NCI-H2081 (cell line): ENCODE measurements around the gene MADCAM1.

ENCODE experiments used
- DNase-seq, 2 experiments: peaks; one replicate each; lab custom pipeline; 2025; lab: John Stamatoyannopoulos, UW

Gene MADCAM1

DNA sequence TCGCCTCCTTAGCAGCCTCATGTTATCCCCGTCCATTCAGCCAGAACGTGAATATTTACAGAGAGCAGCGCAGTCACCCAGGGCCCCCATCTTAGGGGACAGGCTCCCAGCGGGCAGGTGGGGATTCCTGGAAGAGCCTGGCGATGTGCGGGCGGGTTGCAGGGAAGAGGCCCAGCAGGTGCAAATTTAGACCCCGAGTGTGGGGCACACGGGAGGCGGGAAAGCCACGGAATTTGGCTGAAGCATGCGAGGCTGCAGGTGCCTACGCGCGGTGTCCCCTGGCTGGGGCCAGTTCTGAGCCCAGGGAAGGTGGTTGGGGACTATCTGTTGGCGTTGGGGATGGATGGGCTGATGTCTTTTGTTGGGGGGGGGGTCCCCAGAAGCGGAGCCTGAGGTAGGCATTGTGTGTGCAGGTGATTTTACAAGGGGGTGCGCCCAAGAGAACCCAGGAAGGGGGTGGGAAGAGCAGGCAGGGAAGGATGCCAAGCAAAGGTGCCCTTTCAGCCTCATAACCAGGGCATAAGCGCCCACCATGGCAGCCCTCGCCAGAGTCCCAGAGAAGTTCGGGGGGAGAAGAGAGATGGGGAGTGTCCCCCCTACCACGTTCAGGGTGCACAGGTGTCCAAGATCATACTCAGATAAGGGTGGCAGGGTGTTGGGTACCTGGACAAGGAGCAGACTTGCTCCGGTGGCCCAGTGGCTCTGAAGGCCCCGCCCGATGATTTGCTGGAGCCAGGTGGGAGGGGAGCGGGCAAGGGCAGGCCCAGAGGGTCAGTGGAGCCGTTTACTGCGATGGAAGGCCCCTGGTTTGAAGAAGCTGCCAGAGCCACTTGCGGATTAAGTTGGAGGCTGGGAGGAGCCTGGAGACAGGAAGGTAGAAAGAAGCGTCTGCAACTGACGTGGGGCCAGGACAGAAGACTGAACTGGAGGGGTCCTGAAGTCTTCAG, 12.2 kb downstream of the MADCAM1 start:
- DNase-seq: no peak

GRCh38 chr19:510606-511100, 14.4 kb downstream of the MADCAM1 start:
- DNase-seq: peak; percentile 90 to 91

DNA sequence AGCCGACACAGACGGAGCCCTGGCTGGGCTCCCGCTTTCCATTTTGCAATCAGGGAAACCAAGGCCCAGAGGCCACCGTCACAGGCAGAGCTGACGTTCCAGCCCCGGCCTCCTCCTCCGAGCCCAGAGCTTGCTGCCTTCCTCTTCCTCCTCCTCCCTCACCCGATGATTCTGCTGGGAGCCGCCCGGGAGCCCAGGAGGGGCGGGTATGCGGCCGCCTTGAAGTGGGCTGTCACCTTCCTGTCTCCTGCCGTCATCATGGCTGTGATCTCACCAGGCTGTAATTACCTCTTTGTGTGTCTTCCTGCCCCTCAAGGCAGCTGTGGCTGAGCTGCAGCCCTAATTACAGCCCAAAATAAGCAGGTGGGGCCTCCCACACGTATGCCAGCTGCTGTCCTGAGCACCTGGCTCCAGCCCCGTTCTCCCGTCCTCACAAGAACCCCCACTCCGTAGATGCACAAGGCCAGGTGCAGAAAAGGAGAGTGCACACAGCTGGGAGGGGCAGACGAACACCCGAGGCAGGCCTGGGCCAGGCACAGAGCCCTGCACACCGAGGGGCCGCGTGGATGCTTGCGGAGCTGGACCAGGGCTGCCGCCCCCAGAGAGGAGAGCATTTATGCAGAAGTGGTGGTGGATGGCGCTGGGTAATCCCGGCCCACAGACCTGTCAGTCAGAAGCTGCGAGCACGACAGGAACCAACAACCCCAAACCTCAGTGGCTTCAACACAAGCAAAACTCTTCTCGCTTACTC, 15.0 kb downstream of the MADCAM1 start:
- DNase-seq: peak; percentile 99

DNA sequence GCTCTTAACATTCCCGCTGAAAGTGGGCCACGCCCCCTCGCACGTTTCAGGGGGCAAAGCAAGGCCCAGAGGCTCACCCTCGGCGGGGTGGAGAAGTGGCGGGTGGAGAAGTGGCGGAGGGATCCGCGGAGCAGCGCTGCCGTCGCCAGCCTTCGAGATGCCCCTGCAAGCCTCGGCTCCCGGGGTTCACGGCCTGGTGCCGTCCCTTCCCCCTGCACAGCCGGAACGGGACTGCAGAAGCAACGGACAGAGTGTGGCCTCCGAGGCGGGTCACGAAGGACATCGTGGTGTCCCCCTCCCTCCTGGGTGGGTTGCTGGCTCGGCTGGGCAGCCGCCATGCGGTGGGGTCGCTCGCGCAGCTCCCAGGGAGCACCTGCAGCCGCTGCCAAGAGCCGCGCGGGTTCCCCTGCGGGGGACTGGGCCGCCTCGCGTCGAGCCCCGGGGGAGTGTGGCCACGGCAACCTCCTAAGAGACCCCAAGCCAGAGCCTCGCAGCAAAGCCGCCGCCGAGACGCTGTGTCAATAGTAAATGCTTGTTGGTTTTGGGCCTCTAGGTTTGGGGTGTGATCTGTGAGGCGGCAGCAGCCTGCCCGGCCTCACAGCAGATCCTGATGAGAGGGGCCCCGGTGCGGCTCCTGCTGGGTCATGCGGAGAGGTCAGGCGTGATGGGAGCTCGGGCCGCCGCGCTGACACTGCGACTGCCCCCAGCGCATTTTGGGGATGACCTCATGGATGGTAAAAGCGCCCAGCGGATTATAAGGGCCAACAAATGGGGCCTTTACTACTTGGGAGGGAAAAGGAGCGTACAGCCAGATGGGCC, 16.5 kb downstream of the MADCAM1 start:
- DNase-seq: no peak

- DNase-seq: no peak
These were observed 17.3 kb downstream of the MADCAM1 start for GRCh38 chr19:513368-514165.

DNA sequence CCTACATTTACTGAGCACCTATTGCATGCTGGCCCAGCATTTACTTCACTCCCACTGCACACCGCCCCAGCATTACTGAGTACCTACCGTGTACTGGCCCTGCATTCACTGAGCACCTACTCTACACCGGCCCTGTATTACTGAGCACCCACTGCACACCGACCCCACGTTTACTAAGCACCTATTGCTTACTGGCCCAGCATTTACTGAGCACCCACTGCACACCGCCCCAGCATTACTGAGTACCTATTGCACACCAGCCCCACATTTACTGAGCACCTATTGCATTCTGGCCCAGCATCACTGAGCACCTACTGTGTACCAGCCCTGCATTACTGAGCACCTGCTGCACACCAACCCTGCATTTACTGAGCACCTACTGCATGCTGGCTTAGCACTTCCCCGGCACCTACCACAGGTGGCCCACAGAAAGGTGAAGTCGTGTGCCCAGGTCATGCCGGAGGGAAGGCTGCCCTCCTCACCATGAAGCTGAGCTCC, 17.9 kb downstream of the MADCAM1 start:
- no peak for DNase-seq

DNA sequence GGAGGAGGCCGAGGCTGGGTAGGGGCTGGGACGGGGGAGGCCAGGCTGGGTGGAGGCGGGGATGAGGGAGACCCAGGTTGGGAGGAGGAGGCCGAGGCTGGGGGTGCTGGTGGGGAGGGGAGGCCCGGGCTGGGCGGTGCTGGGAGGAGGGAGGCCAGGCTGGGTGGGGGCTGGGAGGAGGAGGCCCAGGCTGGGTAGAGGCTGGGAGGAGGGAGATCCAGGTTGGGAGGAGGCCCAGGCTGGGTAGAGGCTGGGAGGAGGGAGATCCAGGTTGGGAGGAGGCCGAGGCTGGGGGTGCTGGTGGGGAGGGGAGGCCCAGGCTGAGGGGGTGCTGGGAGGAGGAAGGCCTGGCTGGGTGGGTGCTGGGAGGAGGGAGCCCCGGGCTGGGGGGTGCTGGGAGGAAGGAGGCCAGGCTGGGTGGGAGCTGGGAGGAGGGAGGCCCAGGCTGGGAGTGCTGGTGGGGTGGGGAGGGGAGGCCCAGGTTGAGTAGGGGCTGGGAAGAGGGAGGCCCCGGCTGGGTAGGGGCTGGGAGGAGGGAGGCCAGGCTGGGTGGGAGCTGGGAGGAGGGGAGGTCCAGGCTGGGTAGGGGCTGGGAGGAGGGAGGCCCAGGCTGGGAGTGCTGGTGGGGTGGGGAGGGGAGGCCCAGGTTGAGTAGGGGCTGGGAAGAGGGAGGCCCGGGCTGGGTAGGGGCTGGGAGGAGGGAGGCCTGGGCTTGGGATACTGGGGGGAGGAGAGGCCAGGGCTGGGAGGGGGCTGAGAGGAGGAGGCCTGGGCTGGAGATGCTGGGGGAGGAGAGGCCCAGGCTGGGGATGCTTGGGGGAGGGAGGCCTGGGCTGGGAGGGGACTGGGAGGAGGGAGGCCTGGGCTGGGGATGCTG, 21.7 kb downstream of the MADCAM1 start:
- no peak for DNase-seq

GRCh38 chr19:518598-519231, 22.4 kb downstream of the MADCAM1 start:
- DNase-seq: no peak

DNA sequence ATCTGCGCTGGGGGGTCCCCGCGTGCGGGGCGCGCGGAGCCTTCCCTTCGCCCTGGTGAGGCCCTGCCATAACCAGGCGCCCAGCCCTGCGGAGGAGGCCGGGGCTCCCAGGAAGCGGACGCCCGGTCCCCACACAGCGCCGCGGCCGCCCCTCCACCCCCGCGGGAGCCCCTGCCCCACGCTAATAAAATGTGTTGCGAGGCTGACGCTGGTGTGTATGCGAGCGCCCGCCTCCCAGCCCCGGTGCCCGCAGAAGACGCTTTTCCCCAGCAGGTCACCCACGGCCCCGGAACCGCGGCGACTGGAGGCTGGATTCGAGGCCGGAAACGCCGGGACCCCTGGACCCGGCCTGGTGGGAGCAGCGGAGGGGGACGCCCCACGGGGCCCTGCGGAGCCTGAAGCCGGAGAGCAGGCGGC, 23.2 kb downstream of the MADCAM1 start:
- DNase-seq: no peak

GRCh38 chr19:522726-523125, 26.4 kb downstream of the MADCAM1 start:
- DNase-seq: no peak

GRCh38 chr19:524062-524674, 27.9 kb downstream of the MADCAM1 start:
- DNase-seq: no peak

GRCh38 chr19:525029-525428, 28.7 kb downstream of the MADCAM1 start:
- no peak for DNase-seq

DNA sequence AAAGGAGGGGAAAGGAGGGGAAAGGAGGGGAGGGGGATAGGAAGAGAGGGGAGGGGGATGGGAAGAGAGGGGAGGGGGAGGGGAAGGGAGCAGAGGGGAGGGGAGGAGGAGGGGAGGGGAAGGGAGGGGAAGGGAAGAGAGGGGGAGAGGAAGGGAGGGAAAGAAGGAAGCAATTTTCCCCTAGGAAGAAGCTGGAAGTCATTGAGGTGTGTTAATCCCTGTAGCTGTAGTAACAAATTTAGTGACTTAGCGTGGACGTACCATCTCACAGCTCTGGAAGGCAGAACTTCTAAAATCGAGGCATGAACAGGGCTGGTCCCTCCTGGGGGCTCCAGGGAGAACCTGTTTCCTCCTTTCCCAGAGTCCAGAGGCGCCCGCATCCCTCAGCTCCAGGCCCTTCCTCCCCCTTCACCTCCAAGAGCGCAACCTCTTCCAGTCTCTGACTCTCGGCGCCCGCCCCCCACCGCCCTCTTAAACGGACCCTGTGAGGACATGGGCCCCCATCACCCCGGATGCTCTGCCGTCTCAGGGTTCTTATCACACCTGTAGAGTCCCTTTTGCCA, 29.7 kb downstream of the MADCAM1 start:
- no peak for DNase-seq

- DNase-seq: no peak
These were observed 34.1 kb downstream of the MADCAM1 start for GRCh38 chr19:530134-531008.

DNA sequence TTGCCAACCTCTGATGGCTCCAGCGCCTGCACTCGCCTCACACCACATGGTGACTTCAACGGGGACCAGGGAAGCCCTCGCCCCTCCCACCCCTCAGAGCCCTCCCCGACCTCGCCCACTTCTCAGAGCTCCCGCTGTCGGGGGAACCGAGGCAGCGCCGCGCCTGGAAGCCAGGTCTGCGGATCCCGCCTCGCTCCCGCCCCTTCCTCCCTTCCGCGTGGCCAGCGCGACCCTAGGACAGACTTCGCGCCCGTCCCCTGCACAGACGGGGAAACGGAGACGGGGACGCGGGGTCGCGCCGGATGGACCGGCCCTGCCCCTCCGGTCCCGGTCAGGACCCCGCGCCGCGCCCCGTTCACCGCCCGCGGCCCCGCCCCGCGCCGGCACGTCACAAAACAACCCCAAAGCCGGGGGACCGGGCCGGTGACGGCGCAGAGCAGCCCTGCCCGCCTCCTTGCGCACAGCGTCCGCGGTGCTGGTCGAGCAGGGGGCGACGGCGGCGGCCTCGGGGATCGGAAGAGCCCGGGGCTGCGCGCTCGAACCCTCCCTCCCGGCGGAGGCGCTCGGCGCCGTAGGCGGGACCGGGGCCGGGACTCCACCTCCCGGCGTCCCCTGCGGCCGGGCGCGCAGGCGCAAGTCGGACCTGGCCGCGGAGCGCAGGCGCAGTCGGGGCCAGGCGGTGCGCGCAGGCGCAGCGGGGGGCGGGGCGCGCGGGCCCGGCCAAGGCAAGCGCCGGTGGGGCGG, 34.9 kb downstream of the MADCAM1 start:
- DNase-seq: peak; percentile 81 to 83

DNA sequence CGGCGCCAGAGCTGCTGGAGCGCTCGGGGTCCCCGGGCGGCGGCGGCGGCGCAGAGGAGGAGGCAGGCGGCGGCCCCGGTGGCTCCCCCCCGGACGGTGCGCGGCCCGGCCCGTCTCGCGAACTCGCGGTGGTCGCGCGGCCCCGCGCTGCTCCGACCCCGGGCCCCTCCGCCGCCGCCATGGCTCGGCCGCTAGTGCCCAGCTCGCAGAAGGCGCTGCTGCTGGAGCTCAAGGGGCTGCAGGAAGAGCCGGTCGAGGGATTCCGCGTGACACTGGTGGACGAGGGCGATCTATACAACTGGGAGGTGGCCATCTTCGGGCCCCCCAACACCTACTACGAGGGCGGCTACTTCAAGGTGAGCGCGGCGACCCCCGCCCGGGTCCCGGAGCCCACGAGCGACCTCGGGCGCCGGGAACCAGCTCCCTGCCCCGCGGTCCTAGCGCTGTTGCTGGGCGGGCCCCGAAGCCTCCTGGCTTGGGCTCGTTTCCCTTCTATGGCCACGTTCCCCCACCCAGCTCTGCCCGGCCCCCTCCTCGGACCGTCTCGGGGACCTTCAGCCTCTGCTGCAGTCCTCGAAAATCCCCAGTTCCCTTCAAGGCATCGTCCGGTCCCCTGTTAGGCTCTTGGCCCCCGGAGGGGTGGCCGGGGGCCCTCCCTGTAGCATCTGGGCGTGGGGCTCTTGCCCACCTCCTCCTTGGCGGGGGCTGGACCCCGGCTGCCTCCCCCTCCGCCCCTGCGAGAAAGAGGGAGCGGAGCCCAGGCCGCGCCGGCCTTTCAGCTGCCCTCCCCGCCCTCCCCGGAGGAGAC, 35.7 kb downstream of the MADCAM1 start, which contains the start of gene CDC34:
TSS of gene CDC34 (plus strand) at position 8 of the 808 bp plus-strand sequence. CDS start at position 180, 172 bp downstream.
- DNase-seq: no peak
